Fibroblast of upper back skin (primary cell): Measurements from ENCODE around the gene SFXN4.
"Not testable (repeated sequence)": the region's sequence is repeated elsewhere in the genome, so short reads cannot be mapped to it uniquely, and the experiment has no call there.

Experiments used
- DNase-seq: peaks from one replicate; pipeline ENCODE4 v3.0.0-alpha.2; 2013

Gene SFXN4

DNA sequence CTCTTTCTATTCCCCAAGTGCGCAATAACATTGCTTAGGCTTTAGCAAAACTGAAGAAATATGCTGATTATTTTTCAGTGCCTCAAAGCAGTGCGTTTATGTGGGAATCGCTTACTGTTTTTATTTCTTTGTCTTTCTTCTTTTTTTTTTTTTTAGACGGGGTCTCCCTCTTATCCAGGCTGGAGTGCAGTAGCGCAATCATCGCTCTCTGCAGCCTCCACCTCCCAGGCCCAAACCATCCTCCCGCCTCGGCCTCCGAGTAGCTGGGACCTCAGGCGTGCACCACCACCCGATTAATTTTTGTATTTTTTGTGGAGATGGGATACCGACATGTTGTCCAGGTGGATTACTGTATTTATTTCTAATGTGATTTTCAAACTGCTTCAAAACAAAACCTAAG, 60.4 kb downstream of the SFXN4 start:
- DNase-seq: no peak

DNA sequence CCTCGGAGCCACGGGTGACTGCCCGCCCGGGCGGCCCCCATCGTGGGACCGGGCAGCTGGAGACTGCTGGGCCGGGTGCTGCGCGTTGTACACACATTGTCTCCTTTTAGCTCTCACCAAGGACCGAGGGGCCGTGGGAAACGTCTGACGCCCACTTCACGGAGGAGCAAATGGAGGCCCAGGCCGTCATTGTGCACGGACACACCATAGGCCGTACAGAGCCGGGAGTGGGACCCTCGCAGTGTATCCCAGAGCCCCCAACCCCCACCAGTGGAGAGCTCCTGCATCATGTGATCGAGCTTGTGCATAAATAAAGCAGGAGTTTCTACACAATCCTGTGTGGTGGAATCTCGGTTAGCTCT, 60.9 kb downstream of the SFXN4 start:
- DNase-seq: no peak

DNA sequence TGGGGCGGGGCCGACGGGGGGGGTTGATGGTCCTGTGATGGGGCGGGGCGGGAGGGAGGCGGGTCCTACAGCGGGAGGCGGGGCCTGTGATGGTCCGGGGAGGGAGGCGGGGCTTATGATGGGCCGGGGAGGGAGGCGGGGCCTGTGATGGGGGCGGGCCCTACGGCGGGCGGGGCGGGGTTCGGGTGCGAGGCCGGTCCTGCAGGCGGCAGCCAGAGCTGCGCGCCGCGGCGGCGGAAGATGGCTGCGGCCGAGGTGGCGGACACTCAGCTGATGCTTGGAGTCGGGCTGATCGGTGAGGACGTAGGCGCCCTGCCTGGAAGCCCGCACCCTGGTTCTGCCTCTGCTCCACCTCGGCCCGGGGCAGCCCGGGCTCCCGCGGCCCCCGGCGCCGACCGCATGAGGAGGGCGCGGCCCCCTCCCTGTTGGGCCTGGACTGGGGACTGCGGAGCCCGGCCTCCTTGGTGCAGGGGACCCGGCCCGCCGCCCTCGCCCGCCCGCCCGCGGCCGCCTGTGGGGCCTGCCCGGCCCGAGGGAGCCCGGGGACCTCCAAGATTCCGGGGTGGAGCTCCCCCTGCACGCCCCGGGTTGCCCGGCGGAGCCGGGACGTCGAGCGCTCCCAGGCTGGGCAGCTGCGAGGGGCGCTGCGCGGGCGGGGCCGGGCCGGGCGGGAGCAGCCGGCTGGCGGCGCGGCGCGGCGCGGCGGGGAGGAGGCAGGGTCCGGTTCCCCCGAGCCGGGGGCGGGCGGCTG, 61.4 kb downstream of the SFXN4 start, which contains the start of gene DENND10:
DENND10 (plus strand) TSS at position 211 of the 751 bp plus-strand sequence; CDS start at position 241, 30 bp downstream.
- peak; percentile 75 for DNase-seq

DNA sequence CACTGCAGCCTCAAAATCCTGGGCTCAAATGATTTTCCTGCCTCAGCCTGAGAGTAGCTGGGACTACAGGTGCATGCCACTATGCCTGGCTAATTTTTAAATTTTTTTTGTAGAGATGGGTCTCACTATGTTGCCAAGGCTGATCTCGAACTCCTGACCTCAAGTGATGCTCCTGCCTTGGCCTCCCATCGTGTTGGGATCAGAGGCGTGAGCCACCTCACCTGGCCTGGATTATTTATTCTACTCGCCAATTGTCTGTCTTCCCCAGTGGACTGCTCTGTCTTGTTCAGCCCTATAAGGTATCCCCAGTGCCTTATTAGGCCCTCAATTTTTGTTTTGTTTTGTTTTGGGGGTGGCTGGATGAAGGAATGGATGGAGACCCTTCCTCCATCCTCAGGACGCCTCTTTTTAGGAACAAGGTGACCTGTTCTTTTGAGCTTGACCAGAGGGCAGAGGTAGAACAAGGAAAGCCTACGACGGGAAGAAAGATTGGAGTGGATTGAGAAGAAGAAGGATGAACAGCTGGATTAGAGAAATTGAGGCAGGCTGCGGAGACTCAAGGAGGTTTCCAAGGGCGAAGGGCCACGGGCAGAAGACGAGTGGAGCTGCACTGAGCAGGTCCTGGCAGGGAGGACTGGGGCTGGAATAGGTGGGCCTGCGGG, 62.1 kb downstream of the SFXN4 start:
- DNase-seq: no peak

DNA sequence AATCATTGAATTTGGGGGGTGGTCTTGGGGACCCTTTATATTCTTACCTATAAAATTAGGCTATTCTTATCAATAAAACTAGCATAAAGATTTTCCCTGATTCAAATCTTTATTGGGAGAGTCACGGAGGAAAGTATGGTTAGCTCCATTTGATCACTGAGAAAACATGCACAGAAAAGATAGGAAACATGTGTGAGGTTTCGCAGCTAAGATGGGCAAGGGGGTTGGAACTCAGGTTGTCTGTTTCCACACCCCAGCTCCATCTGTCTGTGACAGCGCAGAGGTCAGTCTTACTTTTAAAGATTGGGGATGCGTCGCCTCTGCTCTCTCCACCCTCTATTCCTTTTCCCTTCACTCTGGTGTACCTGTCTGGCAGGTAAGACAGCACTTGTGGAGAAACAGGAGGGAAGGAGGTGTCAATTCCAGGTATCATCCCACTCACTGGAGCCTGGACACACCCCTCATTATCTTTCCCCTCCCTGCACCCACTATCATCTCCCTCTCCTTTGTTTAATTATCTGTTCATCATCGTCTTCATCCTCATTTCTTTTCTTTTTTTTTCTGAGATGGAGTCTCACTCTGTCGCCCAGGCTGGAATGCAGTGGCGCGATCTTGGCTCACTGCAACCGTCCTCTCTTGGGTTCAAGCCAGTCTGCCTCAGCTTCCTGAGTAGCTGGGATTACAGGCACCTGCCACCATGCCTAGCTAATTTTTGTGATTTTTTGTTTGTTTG, 64.0 kb downstream of the SFXN4 start:
- no peak for DNase-seq

DNA sequence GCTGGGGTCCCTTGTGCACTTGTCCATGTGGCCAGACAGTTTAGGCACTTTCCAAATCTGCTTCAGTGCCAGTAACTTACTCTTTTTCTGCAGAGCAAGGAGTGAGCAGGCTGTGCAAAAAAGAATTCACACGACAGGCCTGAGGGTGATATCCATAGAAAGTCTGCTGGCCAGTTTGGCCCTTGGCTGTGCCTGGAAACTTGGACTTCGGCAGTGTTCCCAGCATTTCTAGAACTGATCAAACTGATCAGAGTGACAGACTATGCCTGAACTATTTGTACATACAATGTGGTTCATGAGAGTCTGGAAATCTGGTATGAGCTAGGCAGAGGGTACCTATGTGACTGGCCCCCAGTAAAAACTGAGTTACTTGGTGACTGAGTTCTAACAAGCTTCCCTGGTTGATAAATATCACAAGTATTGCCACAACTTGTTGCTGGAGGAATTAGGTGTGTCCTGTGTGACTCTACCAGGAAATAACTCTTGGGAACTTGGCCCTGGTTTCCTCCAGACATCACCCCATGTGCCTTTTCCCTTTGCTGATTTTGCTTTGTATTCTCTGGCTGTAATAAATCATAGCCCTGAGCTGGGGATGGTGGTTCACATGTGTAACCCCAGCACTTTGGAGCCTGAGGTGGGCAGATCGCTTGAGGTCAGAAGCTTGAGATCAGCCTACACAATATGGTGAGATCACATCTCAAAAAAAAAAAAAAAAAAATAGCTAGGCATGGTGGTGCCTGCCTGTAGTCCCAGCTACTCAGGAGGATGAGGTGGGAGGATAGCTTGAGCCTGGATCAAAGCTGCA, 64.9 kb downstream of the SFXN4 start:
- no peak for DNase-seq

DNA sequence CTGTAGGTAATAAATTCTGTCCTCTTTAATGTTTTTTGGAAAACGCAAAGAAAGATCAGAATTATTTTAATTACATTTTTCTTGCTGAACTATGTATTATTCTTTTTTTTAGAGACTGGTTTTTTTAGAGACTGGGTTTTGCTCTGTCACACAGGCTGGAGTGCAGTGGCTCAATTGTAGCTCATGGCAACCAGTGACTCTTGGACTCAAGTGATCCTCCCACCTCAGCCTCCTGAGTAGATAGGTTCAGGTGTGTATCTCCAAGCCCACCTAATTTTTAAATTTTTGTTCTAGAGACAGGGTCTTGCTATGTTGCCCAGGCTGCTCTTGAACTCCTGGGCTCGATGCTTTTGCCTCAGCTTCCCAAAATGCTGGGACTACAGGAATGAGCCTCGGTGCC, 66.9 kb downstream of the SFXN4 start:
- DNase-seq: no peak

DNA sequence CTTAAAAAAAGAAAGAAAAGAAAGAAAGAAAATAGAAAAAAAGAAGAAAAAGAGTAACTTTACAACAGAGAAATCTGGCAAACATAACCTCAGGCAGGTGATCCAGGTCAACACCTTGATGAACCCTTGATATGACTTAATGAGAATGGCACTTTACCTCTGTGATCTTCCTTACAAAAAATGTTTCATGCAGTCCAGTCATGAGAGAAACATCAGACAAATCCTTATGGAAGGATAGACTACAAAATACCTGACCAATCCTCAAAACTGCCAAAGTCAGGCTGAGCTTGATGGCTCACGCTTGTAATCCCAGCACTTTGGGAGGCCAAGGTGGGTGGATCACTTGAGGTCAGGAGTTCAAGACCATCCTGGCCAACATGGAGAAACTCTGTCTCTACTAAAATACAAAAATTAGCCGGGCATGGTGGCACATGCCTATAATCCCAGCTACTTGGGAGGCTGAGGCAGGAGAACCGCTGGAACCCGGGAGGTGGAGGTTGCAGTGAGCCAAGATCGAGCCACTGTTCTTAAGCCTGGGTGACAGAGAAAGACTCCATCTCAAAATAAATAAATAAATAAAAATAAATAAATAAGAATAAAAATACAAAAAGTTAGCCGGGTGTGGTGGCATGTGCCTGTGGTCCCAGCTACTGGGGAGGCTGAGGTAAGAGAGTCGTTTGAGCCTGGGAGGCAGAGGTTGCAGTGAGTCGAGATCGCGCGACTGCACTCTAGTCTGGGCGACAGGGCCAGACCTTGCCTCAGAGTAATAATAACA, 68.7 kb downstream of the SFXN4 start:
- DNase-seq: not testable (repeated sequence)

DNA sequence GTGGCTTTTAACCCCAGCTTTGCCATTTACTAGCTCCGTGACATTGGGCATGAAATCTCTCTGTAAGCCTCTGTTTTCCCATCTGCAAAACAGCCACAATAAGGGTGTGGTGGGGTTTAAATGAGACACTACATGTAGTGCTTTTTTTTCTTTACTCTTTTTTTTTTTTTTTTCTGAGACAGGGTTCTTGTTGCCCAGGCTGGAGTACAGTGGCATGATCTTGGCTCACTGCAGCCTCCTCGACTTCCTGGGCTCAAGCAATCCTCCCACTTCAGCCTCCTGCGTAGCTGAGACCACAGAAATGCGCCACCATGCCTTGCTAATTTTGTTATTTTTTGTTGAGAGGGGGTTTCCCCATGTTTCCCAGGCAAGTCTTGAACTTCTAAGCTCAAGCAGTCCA, 69.9 kb downstream of the SFXN4 start:
- no peak for DNase-seq

DNA sequence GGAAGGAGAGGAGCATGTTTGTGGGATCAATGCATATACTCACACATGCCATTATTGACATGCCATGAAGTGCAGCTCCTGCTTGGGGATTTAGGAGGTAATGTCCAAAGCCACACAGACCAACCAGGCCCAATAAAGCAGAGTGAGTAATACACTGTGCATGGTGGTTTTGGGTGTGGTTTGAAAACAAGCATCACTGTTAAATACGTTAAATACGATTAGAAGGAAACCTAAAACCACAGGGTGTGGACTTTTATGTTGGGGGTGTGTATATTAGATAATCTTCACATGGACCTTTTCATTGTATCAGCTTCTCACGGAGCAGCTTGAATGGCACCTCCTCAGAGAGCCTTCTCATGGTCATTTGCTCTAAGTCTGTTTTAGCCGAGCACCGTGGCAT, 74.5 kb downstream of the SFXN4 start:
- peak; percentile 70 for DNase-seq
